HepG2 (cell line): ENCODE data around the gene SRBD1. TPM values are rescaled to one million over a fixed set of nuclear protein-coding genes. Genes with fewer than 3 reads are reported as not detected.

Source experiments
- ATAC-seq: fragments of 200-7000 bp; cut with Tn5 transposase; 3 replicates; pipeline ENCODE4 v1.9.1; 2020; ENCODE audit warnings: mild to moderate bottlenecking, moderate library complexity
- BruUV-seq: library from RNA; stranded (reverse); fragments of 400-500 nt; replicated peaks from 2 replicates; lab custom pipeline; 2021; lab: Mats Ljungman, UMichigan
- CTCF ChIA-PET: fragments of 300-600 bp; formaldehyde crosslinking; extraction: SDS; loops from one replicate; lab custom pipeline; 2021; ENCODE audit warnings: low total read pairs, inconsistent platforms, low intra/inter-chr PET ratio; lab: Yijun Ruan, JAX
- POLR2A ChIA-PET: fragments of 350-600 bp; sonication (Branson Sonifier 250); formaldehyde crosslinking; loops from one replicate; lab custom pipeline; 2020; ENCODE audit warnings: antibody characterized with exemption, inconsistent platforms; lab: Yijun Ruan, JAX
- DNase-seq: peaks from one replicate; pipeline ENCODE4 v3.0.0-alpha.2; 2015; ENCODE audit warnings: low spot score
- FAIRE-seq: peaks from 3 replicates; lab custom pipeline; 2011; peaks lifted over from hg19 to GRCh38; lab: Jason Lieb, UNC
- H2AFZ ChIP-seq: one replicate; pipeline ENCODE4 v1.6.1; 2011; ENCODE audit warnings: low read length, inconsistent platforms
- H3K27ac ChIP-seq: fragments of 300-600 bp; 3 replicates; pipeline ENCODE4 v1.8.0; 2011; ENCODE audit warnings: mixed run types, mild to moderate bottlenecking, mixed read lengths, low read length, inconsistent platforms; ENCODE audit not compliant: insufficient read depth; ENCODE audit errors: extremely low read length
- H3K27me3 ChIP-seq, 2 experiments: fragments of 200-600 bp in 1 of 2; 2 replicates in 1 of 2; 3 replicates in 1 of 2; pipeline versions ENCODE4 v1.6.0 to v1.8.0; 2011; ENCODE audit warnings: low read length in 2 of 2, mild to moderate bottlenecking in 2 of 2, moderate library complexity in 2 of 2, inconsistent platforms in 1 of 2; ENCODE audit not compliant: insufficient read depth in 2 of 2, control insufficient read depth in 1 of 2
- H3K36me3 ChIP-seq, 2 experiments: fragments of 200-600 bp in 1 of 2; replicated peaks in 1 of 2; 2 replicates in 1 of 2; 3 replicates in 1 of 2; pipeline versions ENCODE4 v1.5.1 to v1.8.0; 2011; ENCODE audit warnings: low read length in 2 of 2, inconsistent platforms in 1 of 2; ENCODE audit not compliant: insufficient read depth in 2 of 2, control insufficient read depth in 1 of 2
- H3K4me1 ChIP-seq: 2 replicates; pipeline ENCODE4 v1.5.1; 2012; ENCODE audit warnings: low read length, inconsistent platforms; ENCODE audit not compliant: insufficient read depth
- H3K4me2 ChIP-seq: 2 replicates; pipeline ENCODE4 v1.6.0; 2011; ENCODE audit warnings: low read depth, low read length, inconsistent platforms
- H3K4me3 ChIP-seq, 3 experiments: fragments of 200-600 bp in 1 of 3; sonication (generic), shearing (Covaris generic) in 1 of 3; replicated peaks in 1 of 3; 2 replicates each; pipeline ENCODE4 v1.5.1; 2011 to 2016; ENCODE audit warnings: low read length in 3 of 3, inconsistent platforms in 2 of 3, low read depth in 2 of 3, mild to moderate bottlenecking in 2 of 3, control low read depth in 1 of 3, mixed read lengths in 1 of 3; ENCODE audit not compliant: insufficient read depth in 1 of 3
- H3K79me2 ChIP-seq: one replicate; pipeline ENCODE4 v1.6.1; 2011; ENCODE audit warnings: low read length, inconsistent platforms; ENCODE audit not compliant: insufficient read depth
- H3K9ac ChIP-seq: 2 replicates; pipeline ENCODE4 v1.6.0; 2011; ENCODE audit warnings: mild to moderate bottlenecking, low read depth, low read length, inconsistent platforms; ENCODE audit not compliant: insufficient read depth
- H3K9me3 ChIP-seq: 2 replicates; pipeline ENCODE4 v1.5.1; 2012; ENCODE audit warnings: mild to moderate bottlenecking, low read length
- H4K20me1 ChIP-seq: 2 replicates; pipeline ENCODE4 v1.6.0; 2011; ENCODE audit warnings: inconsistent platforms, mild to moderate bottlenecking, low read length, moderate library complexity; ENCODE audit not compliant: insufficient read depth
- AKAP8 ChIP-seq: sonication (generic); formaldehyde crosslinking; IDR thresholded peaks from 2 replicates; pipeline ENCODE4 v1.5.1; 2020; ENCODE audit warnings: mild to moderate bottlenecking, missing genetic modification reagents
- ATF4 ChIP-seq, 2 experiments: fragments of 450-650 bp in 1 of 2; sonication (generic) in 1 of 2; formaldehyde crosslinking; IDR thresholded peaks; 2 replicates each; pipeline versions ENCODE4 v1.5.0 to v1.8.0; 2020 to 2022; ENCODE audit warnings: mild to moderate bottlenecking in 1 of 2, missing genetic modification reagents in 1 of 2
- BRF2 ChIP-seq: sonication (generic); formaldehyde crosslinking; IDR thresholded peaks from 2 replicates; pipeline ENCODE4 v1.8.1; 2022; ENCODE audit warnings: mild to moderate bottlenecking, missing genetic modification reagents
- PLSCR1 ChIP-seq: sonication (generic); formaldehyde crosslinking; IDR thresholded peaks from 2 replicates; pipeline ENCODE4 v1.5.0; 2020; ENCODE audit warnings: missing genetic modification reagents, mild to moderate bottlenecking, borderline replicate concordance
- YEATS2 ChIP-seq: sonication (generic); formaldehyde crosslinking; IDR thresholded peaks from 2 replicates; pipeline ENCODE4 v1.4.0; 2020; ENCODE audit warnings: missing genetic modification reagents, borderline replicate concordance
- ZNF230 ChIP-seq: sonication (generic); formaldehyde crosslinking; IDR thresholded peaks from 2 replicates; pipeline ENCODE4 v1.4.0; 2020; ENCODE audit warnings: mild to moderate bottlenecking, missing genetic modification reagents
- ZNF292 ChIP-seq: sonication (generic); formaldehyde crosslinking; IDR thresholded peaks from 2 replicates; pipeline ENCODE4 v1.8.1; 2022; ENCODE audit warnings: mild to moderate bottlenecking, low read depth, missing genetic modification reagents, borderline replicate concordance
- ZNF652 ChIP-seq: IDR thresholded peaks from 2 replicates; pipeline ENCODE4 v1.6.1; 2016; ENCODE audit warnings: low read depth, borderline replicate concordance
- WGBS: methylation state at CpG from one replicate; pipeline ENCODE4 v1.1.6; 2017; ENCODE audit warnings: low lambda C conversion rate; 5-methylcytosine and 5-hydroxymethylcytosine counted together
- in situ Hi-C: cut with HindIII; loops from 2 replicates; pipeline ENCODE4 v1.10.0; 2017; ENCODE audit warnings: low pct_unique_long_range_greater_than_20kb; ENCODE audit not compliant: extremely low pct_ligation_motif_present
- intact Hi-C: fragments of 100-400 bp; cut with micrococcal nuclease; formaldehyde crosslinking; loops from one replicate; pipeline ENCODE4 v1.10.0; 2022; ENCODE audit not compliant: unreplicated experiment
- polyA plus RNA-seq, 8 experiments: library from polyadenylated mRNA; depleted of rRNA in 3 of 8; stranded (reverse) in 7 of 8; unstranded in 1 of 8; fragments of >200 nt; fragmentation: Illumina TruSeq in 4 of 8; extraction: Trizol in 4 of 8; gene quantifications; 2 replicates each; pipeline versions ENCODE4 v1.2.1 to v1.2.3, GENCODE V29; 2011 to 2016; ENCODE audit warnings: low read depth in 4 of 8, missing spikeins in 1 of 8, mixed read lengths in 1 of 8; ENCODE audit not compliant: insufficient read depth in 1 of 8
- total RNA-seq, 5 experiments: library from RNA; depleted of rRNA; stranded (reverse); fragments of >200 nt; fragmentation: Illumina TruSeq; extraction: Trizol; gene quantifications; 2 replicates each; pipeline ENCODE4 v1.2.3, GENCODE V29; 2016; ENCODE audit warnings: low read depth in 1 of 5

SRBD1 gene
- total and polyA plus RNA-seq, 2 of the 13 experiments (the other 11 are each of a cell fraction or from before 2014, with no cell fraction given) = 3.2 to 23.9 TPM

GRCh38 chr2:45612731-45613130 lies 1.7 kb upstream of the SRBD1 start:
- ChIA-PET CTCF (no interaction called here), POLR2A (no interaction called here)
- intact Hi-C loops = loop anchor here (5.0 kb wide), 1 partner anchor 1350 kb away; no protein-coding TSS in a partner anchor
- Histone ChIP-seq H4K20me1 (no peaks in the 10 kb centered on the region), H3K4me2 (no peak overlapping the region), H2AFZ (no peak overlapping the region), H3K27me3 (no peaks in the 10 kb centered on the region; a peak in 1 of 5 replicates), H3K79me2 (peaks cover 19% of the 10 kb centered on the region), H3K36me3 (no peaks in the 10 kb centered on the region), H3K27ac (no peak overlapping the region), H3K4me1 (peaks cover 30% of the 10 kb centered on the region), H3K9ac (no peak overlapping the region), H3K9me3 (no peaks in the 10 kb centered on the region), H3K4me3 (no peak overlapping the region)
- ATAC-seq (no peak), FAIRE-seq (no peak), DNase-seq (no peak)
- TF ChIP-seq ZNF230 (CRISPR knock-in tag) (no peak), YEATS2 (CRISPR knock-in tag) (no peak), ZNF292 (CRISPR knock-in tag) (no peak), ATF4 (CRISPR knock-in tag; IDR thresholded peaks at IDR 0.05) (no peak)
- no TSS peak for BruUV-seq
- in situ Hi-C loops = no loop called here
- 33% methylated on average over 2 of the region's 2 CpGs for WGBS

GRCh38 chr2:45612285-45612684 lies 1.2 kb upstream of the SRBD1 start:
- Histone ChIP-seq H3K36me3 (no peaks in the 10 kb centered on the region), H3K27ac (no peak overlapping the region), H3K9me3 (no peaks in the 10 kb centered on the region), H3K9ac (no peak overlapping the region), H2AFZ (no peak overlapping the region), H3K4me2 (peak overlapping the region; percentile 96), H3K4me1 (peaks cover 30% of the 10 kb centered on the region), H3K79me2 (peaks cover 23% of the 10 kb centered on the region), H3K4me3 (no peak overlapping the region; a peak in 1 of 6 replicates), H4K20me1 (no peaks in the 10 kb centered on the region), H3K27me3 (no peaks in the 10 kb centered on the region; a peak in 1 of 5 replicates)
- intact Hi-C loops = loop anchor here (5.0 kb wide), 1 partner anchor 1350 kb away; no protein-coding TSS in a partner anchor
- TF ChIP-seq AKAP8 (CRISPR knock-in tag) (no peak), ZNF652 (CRISPR knock-in tag) (peak; percentile 49; the same call in 1 of the 2 replicates), PLSCR1 (CRISPR knock-in tag) (no peak), BRF2 (no peak)
- DNase-seq (no peak), FAIRE-seq (no peak), ATAC-seq (no peak)
- WGBS = 20% methylated on average over 2 of the region's 2 CpGs
- POLR2A ChIA-PET = no interaction called here
- CTCF ChIA-PET = no interaction called here
- BruUV-seq = no TSS peak
- in situ Hi-C loops = no loop called here
